Mesenchymal stem cell (in vitro differentiated cells and primary cell): ENCODE measurements around the gene EPS15.

Experiments
- DNase-seq: peaks from one replicate; pipeline ENCODE4 v3.0.0-alpha.2; 2013
- H2AFZ ChIP-seq: one replicate; pipeline ENCODE4 v1.6.1; 2013; ENCODE audit warnings: low read depth, mild to moderate bottlenecking, control low read depth, inconsistent platforms, low read length, moderate library complexity
- H2AK5ac ChIP-seq: 2 replicates; pipeline ENCODE4 v1.6.1; 2013; ENCODE audit warnings: low read length, moderate library complexity, mild to moderate bottlenecking, inconsistent platforms; ENCODE audit not compliant: severe bottlenecking
- H2BK120ac ChIP-seq: one replicate; pipeline ENCODE4 v1.6.1; 2013; ENCODE audit warnings: low read depth, mild to moderate bottlenecking, inconsistent platforms, low read length, moderate library complexity
- H2BK12ac ChIP-seq, 2 experiments: one replicate each; pipeline ENCODE4 v1.6.1; 2013; ENCODE audit warnings: inconsistent platforms in 2 of 2, low read length in 2 of 2, mild to moderate bottlenecking in 2 of 2, moderate library complexity in 2 of 2, control low read depth in 1 of 2
- H2BK15ac ChIP-seq: one replicate; pipeline ENCODE4 v1.6.1; 2013; ENCODE audit warnings: mild to moderate bottlenecking, low read depth, inconsistent platforms; ENCODE audit not compliant: poor library complexity, severe bottlenecking
- H2BK5ac ChIP-seq: 2 replicates; pipeline ENCODE4 v1.6.1; 2013; ENCODE audit warnings: low read depth, mild to moderate bottlenecking, low read length, control low read depth, inconsistent platforms; ENCODE audit not compliant: poor library complexity, severe bottlenecking
- H3K14ac ChIP-seq, 2 experiments: one replicate each; pipeline ENCODE4 v1.6.1; 2013; ENCODE audit warnings: inconsistent platforms in 2 of 2, low read length in 2 of 2, control low read depth in 1 of 2, mild to moderate bottlenecking in 1 of 2, moderate library complexity in 1 of 2
- H3K18ac ChIP-seq, 2 experiments: one replicate each; pipeline ENCODE4 v1.6.1; 2013; ENCODE audit warnings: inconsistent platforms in 2 of 2, low read length in 2 of 2, control low read depth in 1 of 2, low read depth in 1 of 2, mild to moderate bottlenecking in 1 of 2
- H3K23ac ChIP-seq, 2 experiments: one replicate each; pipeline ENCODE4 v1.6.1; 2013; ENCODE audit warnings: inconsistent platforms in 2 of 2, low read length in 2 of 2, mild to moderate bottlenecking in 2 of 2, moderate library complexity in 2 of 2, control low read depth in 1 of 2
- H3K27ac ChIP-seq: 2 replicates; pipeline ENCODE4 v1.5.1; 2013; ENCODE audit warnings: mild to moderate bottlenecking, moderate library complexity, low read length, control low read depth, inconsistent platforms; ENCODE audit not compliant: poor library complexity, severe bottlenecking
- H3K27me3 ChIP-seq, 2 experiments: 2 replicates each; pipeline versions ENCODE4 v1.6.1 to v1.7.0; 2013; ENCODE audit warnings: low read length in 2 of 2, mild to moderate bottlenecking in 2 of 2, moderate library complexity in 2 of 2, control low read depth in 1 of 2, inconsistent platforms in 1 of 2; ENCODE audit not compliant: control insufficient read depth in 1 of 2, insufficient read depth in 1 of 2
- H3K36me3 ChIP-seq, 2 experiments: 2 replicates each; pipeline versions ENCODE4 v1.6.1 to v1.7.0; 2013; ENCODE audit warnings: low read length in 2 of 2, control low read depth in 1 of 2, inconsistent platforms in 1 of 2, low read depth in 1 of 2, mild to moderate bottlenecking in 1 of 2; ENCODE audit not compliant: insufficient read depth in 2 of 2, control insufficient read depth in 1 of 2
- H3K4ac ChIP-seq, 2 experiments: one replicate each; pipeline ENCODE4 v1.6.1; 2013; ENCODE audit warnings: inconsistent platforms in 2 of 2, low read length in 2 of 2, mild to moderate bottlenecking in 2 of 2, moderate library complexity in 2 of 2, control low read depth in 1 of 2, low read depth in 1 of 2
- H3K4me1 ChIP-seq: 2 replicates; pipeline ENCODE4 v1.6.1; 2013; ENCODE audit warnings: low read depth, low read length, control low read depth; ENCODE audit not compliant: control insufficient read depth, insufficient read depth
- H3K4me2 ChIP-seq: 2 replicates; pipeline ENCODE4 v1.6.1; 2013; ENCODE audit warnings: low read length, mild to moderate bottlenecking, inconsistent platforms; ENCODE audit not compliant: poor library complexity, severe bottlenecking
- H3K4me3 ChIP-seq, 2 experiments: 2 replicates each; pipeline versions ENCODE4 v1.5.1 to v1.7.0; 2013; ENCODE audit warnings: low read length in 2 of 2, mild to moderate bottlenecking in 2 of 2, control low read depth in 1 of 2, low read depth in 1 of 2; ENCODE audit not compliant: insufficient read depth in 1 of 2
- H3K79me1 ChIP-seq: replicated peaks from 2 replicates; pipeline ENCODE4 v1.6.1; 2013; ENCODE audit warnings: mild to moderate bottlenecking, control low read depth, low read length, inconsistent platforms; ENCODE audit not compliant: poor library complexity, severe bottlenecking
- H3K9ac ChIP-seq: 2 replicates; pipeline ENCODE4 v1.7.0; 2013; ENCODE audit warnings: mild to moderate bottlenecking, low read length, moderate library complexity
- H3K9me3 ChIP-seq: 2 replicates; pipeline ENCODE4 v1.7.0; 2013; ENCODE audit warnings: mild to moderate bottlenecking, low read length; ENCODE audit not compliant: control insufficient read depth
- H4K8ac ChIP-seq: one replicate; pipeline ENCODE4 v1.6.1; 2013; ENCODE audit warnings: inconsistent platforms, mild to moderate bottlenecking, low read length, moderate library complexity
- H4K91ac ChIP-seq: one replicate; pipeline ENCODE4 v1.6.1; 2013; ENCODE audit warnings: mild to moderate bottlenecking, low read length, inconsistent platforms
- WGBS: methylation state at CpG from one replicate; pipeline ENCODE4 v1.1.7; 2013; ENCODE audit warnings: mixed read lengths; 5-methylcytosine and 5-hydroxymethylcytosine counted together

The EPS15 gene

DNA sequence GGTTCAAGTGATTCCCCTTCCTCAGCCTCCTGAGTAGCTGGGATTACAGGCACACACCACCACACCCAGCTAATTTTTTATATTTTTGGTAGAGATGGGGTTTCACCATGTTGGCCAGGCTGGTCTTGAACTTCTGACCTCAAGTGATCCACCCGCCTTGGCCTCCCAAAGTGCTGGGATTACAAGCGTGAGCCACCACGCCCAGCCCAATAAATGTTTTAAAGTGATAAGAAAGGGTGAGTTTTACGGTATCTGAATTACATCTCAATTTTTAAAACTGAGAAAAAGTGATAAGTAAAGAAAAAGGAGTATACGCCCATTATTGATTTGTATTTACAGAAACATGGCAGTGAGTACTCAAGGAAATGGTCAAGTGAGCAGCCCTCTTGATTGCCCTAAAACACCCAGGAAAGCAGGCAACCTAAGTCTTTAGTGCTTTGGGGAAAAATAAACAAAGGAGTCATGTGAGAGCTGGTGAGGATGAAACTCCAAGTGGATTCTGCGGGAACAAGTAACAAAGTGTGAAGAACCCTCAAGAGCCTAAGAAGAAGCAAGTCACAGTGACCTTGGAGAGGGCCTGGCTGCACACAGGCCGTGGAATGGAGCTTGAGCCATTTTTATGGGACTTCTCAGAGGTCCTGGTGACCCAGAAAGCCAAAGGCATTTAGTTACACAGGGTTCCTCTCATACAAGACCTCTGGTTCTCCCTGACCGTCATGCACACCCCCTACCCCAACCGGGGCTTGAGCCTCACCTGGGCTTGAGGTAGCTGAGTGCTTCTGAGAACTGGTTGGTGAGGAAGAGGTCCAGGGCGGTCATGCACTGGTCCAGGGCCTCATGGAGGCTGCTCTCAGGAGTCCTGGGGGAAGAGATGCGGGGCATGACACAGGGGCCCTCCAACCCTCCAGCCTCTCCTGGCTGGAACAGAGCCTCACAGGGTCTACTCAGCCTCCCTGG is 197.8 kb downstream of the EPS15 start:
- Histone ChIP-seq H3K27ac (no peak overlapping the region), H4K8ac (peak overlapping the region; percentile 62)

DNA sequence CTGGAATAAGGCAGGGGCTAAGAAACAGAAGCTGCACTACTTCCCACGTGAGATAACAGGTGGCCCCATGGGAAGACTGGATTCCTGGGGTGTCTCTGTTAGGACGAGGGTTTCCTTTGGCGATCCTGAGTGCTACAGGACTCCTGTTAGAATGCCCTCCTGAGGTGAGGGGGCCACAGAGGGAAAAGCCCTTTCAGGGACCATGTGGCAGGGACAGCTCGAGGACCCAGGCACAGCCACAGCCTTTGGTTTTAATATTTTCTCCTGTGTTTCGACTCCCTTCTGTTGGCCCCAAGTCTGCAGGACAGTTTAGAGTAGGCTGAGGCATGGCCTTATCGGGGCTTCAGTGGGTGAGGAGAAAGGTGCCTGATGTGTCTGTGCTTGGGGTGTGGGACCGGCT is 201.3 kb downstream of the EPS15 start:
- no peak overlapping the region for H2BK120ac ChIP-seq
- 91% methylated on average over 7 of the region's 7 CpGs for WGBS

More for the DNA sequence above, 197.8 kb downstream of the EPS15 start:
- H3K9ac ChIP-seq, result no peak overlapping the region
- H3K4ac ChIP-seq, result no peak overlapping the region
- no peak overlapping the region for H3K4me2 ChIP-seq
- H2BK12ac ChIP-seq, result peak overlapping the region in 1 of 2 experiments; percentile 29
- 84% methylated on average over 10 of the region's 11 CpGs for WGBS
- no peak overlapping the region for H2AFZ ChIP-seq
- no peak overlapping the region for H3K18ac ChIP-seq
- no peak overlapping the region for H2BK5ac ChIP-seq
- H4K91ac ChIP-seq, result no peak overlapping the region
- H3K23ac ChIP-seq, result no peak overlapping the region
- no peaks in the 10 kb centered on the region for H3K36me3 ChIP-seq
- peak overlapping the region; percentile 57 for H2AK5ac ChIP-seq
- no peaks in the 10 kb centered on the region for H3K27me3 ChIP-seq
- H3K14ac ChIP-seq, result no peak overlapping the region
- H3K79me1 ChIP-seq, result no peaks in the 10 kb centered on the region
- H2BK120ac ChIP-seq, result no peak overlapping the region
- H3K9me3 ChIP-seq, result no peaks in the 10 kb centered on the region
- H3K4me3 ChIP-seq, result no peak overlapping the region
- peak; percentile 36 for DNase-seq
- peaks cover 21% of the 10 kb centered on the region for H3K4me1 ChIP-seq
- peak overlapping the region; percentile 44 for H2BK15ac ChIP-seq

DNA sequence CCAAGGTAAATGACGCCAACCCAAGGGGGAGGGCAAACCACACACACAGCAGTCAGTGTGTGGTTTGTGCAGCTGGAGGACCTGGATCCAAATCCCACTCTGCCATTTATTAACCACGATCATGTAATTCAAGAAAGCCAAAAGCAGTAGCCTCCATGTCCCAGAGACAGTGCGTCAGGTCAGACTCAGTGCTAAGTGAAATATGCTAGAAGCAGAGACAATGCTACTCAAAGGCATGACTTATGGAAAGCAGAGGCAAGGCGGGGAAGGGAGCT is 202.3 kb downstream of the EPS15 start:
- Histone ChIP-seq H2BK5ac (no peak overlapping the region), H3K27ac (peak overlapping the region; percentile 69), H2AK5ac (no peak overlapping the region), H3K27me3 (no peaks in the 10 kb centered on the region), H3K4me3 (no peak overlapping the region), H2BK12ac (no peak overlapping the region), H3K14ac (no peak overlapping the region), H3K9me3 (no peaks in the 10 kb centered on the region), H3K36me3 (no peaks in the 10 kb centered on the region), H2BK15ac (no peak overlapping the region), H2AFZ (no peak overlapping the region), H3K18ac (no peak overlapping the region), H3K4me1 (peaks cover 47% of the 10 kb centered on the region), H3K79me1 (no peaks in the 10 kb centered on the region), H4K91ac (no peak overlapping the region), H2BK120ac (no peak overlapping the region), H3K4me2 (no peak overlapping the region), H4K8ac (no peak overlapping the region), H3K23ac (no peak overlapping the region), H3K9ac (no peak overlapping the region), H3K4ac (no peak overlapping the region)
- 95% methylated on average over 4 of the region's 4 CpGs for WGBS
- no peak for DNase-seq

More for the DNA sequence above, 201.3 kb downstream of the EPS15 start:
- Histone ChIP-seq H3K27me3 (no peaks in the 10 kb centered on the region), H3K36me3 (no peaks in the 10 kb centered on the region), H3K27ac (no peak overlapping the region), H4K8ac (no peak overlapping the region), H3K79me1 (no peaks in the 10 kb centered on the region), H2BK5ac (no peak overlapping the region), H2BK12ac (no peak overlapping the region), H3K18ac (no peak overlapping the region), H3K9ac (no peak overlapping the region), H3K4me3 (no peak overlapping the region), H3K14ac (no peak overlapping the region), H3K4me1 (peaks cover 47% of the 10 kb centered on the region), H2BK15ac (no peak overlapping the region), H3K4me2 (no peak overlapping the region), H3K4ac (no peak overlapping the region), H2AFZ (no peak overlapping the region), H4K91ac (no peak overlapping the region), H2AK5ac (peak overlapping the region; percentile 72), H3K9me3 (no peaks in the 10 kb centered on the region), H3K23ac (no peak overlapping the region)
- DNase-seq, result no peak

DNA sequence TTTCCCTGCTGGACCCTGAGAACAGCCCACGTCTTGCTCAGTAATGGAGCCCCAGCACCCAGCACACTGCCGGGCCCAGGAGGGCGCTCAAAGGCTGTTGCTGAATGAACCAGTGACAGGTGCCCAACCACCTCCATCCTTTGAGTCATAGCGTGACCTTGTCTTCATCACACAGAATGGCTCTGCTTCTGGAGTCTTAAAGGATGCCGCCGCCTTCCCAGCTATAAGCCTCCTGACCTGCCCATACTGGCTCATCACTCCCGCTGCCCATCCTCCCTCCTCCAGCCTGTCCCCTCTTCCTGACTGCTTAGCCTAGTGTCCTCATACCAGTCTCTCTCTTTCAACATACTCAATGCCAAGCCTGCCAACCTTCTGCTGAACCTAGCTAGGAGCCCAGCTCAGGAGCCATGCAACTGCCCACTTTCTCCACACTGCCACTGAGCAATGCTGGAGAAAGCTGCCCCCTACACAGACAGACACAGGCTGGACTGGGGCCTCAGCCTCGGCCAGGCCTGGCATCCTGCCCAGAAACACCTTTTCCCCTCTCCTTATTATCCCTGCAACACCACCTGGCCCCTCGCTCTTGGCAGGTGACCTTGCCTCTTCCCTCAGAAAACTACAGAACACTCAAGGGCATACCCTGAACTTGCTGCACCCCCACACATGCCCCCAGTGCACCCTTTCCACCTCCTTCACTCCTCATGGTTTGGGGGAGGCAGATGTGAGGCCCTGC is 202.8 kb downstream of the EPS15 start:
- Histone ChIP-seq H3K79me1 (no peaks in the 10 kb centered on the region), H3K9ac (no peak overlapping the region), H2BK15ac (no peak overlapping the region), H3K4me1 (peaks cover 47% of the 10 kb centered on the region), H4K8ac (no peak overlapping the region), H2BK120ac (no peak overlapping the region), H2BK5ac (no peak overlapping the region), H3K14ac (no peak overlapping the region), H2AK5ac (peak overlapping the region; percentile 69), H3K36me3 (no peaks in the 10 kb centered on the region), H3K4me2 (no peak overlapping the region), H2BK12ac (no peak overlapping the region), H3K4ac (no peak overlapping the region), H3K27ac (peak overlapping the region; percentile 61), H2AFZ (no peak overlapping the region), H3K9me3 (no peaks in the 10 kb centered on the region), H3K23ac (no peak overlapping the region), H4K91ac (no peak overlapping the region), H3K18ac (no peak overlapping the region), H3K27me3 (no peaks in the 10 kb centered on the region), H3K4me3 (no peak overlapping the region)
- WGBS, result 95% methylated on average over 9 of the region's 9 CpGs
- DNase-seq, result no peak
